ENCODE measurements around the gene FARS2.

GRCh38 chr6:5379647-5380242 lies 118.4 kb downstream of the FARS2 start:
- TF ChIP-seq CTCF (IDR thresholded peaks at IDR 0.05), result peak in 4 of 6 experiments; percentile 29 to 65 (median 44)
- TF ChIP-seq POLR2A (IDR thresholded peaks at IDR 0.05), result no peak

All from esophagus squamous epithelium (tissue), 4 donors.